Erythroblast (primary cell): ENCODE data around the gene SCAMP3.

Experiments used
- GATA1 ChIP-seq: IDR thresholded peaks from 2 replicates; pipeline ENCODE4 v1.6.1; 2011; ENCODE audit warnings: low read depth, mild to moderate bottlenecking, control low read depth, low read length, moderate library complexity
- POLR2A ChIP-seq: IDR thresholded peaks from 2 replicates; pipeline ENCODE4 v1.6.1; 2011; ENCODE audit warnings: mild to moderate bottlenecking, low read length

- peak; percentile 31 for TF ChIP-seq POLR2A
- TF ChIP-seq GATA1: no peak
Measured at GRCh38 chr1:155250633-155251449, 11.3 kb downstream of the SCAMP3 start.
